MM.1S (cell line): ENCODE measurements around the gene RNF123.

ENCODE experiments used
- DNase-seq: peaks from one replicate; pipeline ENCODE4 v3.0.0-alpha.2; 2015
- H2AFZ ChIP-seq: fragments of 300-600 bp; sonication (generic); 2 replicates; pipeline ENCODE4 v1.6.0; 2016; ENCODE audit warnings: antibody characterized with exemption, low read length
- H3F3A ChIP-seq: fragments of 300-600 bp; sonication (generic); 2 replicates; pipeline ENCODE4 v1.6.1; 2016; ENCODE audit warnings: mild to moderate bottlenecking, antibody characterized with exemption, low read length, moderate library complexity, mixed read lengths; ENCODE audit not compliant: insufficient read depth
- H3K27ac ChIP-seq: fragments of 300-600 bp; sonication (generic); 2 replicates; pipeline ENCODE4 v1.5.1; 2016; ENCODE audit warnings: mild to moderate bottlenecking, low read length
- H3K27me3 ChIP-seq: fragments of 300-600 bp; sonication (generic); replicated peaks from 2 replicates; pipeline ENCODE4 v1.6.0; 2016; ENCODE audit warnings: low read length; ENCODE audit not compliant: insufficient read depth
- H3K36me3 ChIP-seq: fragments of 300-600 bp; sonication (generic); replicated peaks from 2 replicates; pipeline ENCODE4 v1.6.1; 2016; ENCODE audit warnings: mild to moderate bottlenecking, low read length, mixed read lengths; ENCODE audit not compliant: insufficient read depth
- H3K4me1 ChIP-seq: fragments of 300-600 bp; sonication (generic); 2 replicates; pipeline ENCODE4 v1.6.1; 2016; ENCODE audit warnings: low read length, mixed read lengths
- H3K4me2 ChIP-seq: fragments of 300-600 bp; sonication (generic); 2 replicates; pipeline ENCODE4 v1.6.0; 2016; ENCODE audit warnings: low read depth, low read length
- H3K4me3 ChIP-seq: fragments of 300-600 bp; sonication (generic); 2 replicates; pipeline ENCODE4 v1.5.1; 2016; ENCODE audit warnings: low read length, mixed read lengths
- H3K79me2 ChIP-seq: fragments of 300-600 bp; sonication (generic); 2 replicates; pipeline ENCODE4 v1.6.1; 2016; ENCODE audit warnings: mixed run types, low read length, mixed read lengths
- H3K9ac ChIP-seq: fragments of 300-600 bp; sonication (generic); 2 replicates; pipeline ENCODE4 v1.6.1; 2016; ENCODE audit warnings: low read length, mixed read lengths
- H3K9me2 ChIP-seq: fragments of 300-600 bp; sonication (generic); replicated peaks from 2 replicates; pipeline ENCODE4 v1.6.1; 2016; ENCODE audit warnings: mild to moderate bottlenecking, low read length, mixed read lengths; ENCODE audit not compliant: insufficient read depth
- H3K9me3 ChIP-seq: fragments of 300-600 bp; sonication (generic); replicated peaks from 2 replicates; pipeline ENCODE4 v1.6.1; 2016; ENCODE audit warnings: mild to moderate bottlenecking, low read length, mixed read lengths; ENCODE audit not compliant: insufficient read depth
- H4K20me1 ChIP-seq: fragments of 300-600 bp; sonication (generic); 2 replicates; pipeline ENCODE4 v1.6.1; 2016; ENCODE audit warnings: mild to moderate bottlenecking, low read length, moderate library complexity, mixed read lengths; ENCODE audit not compliant: insufficient read depth
- CTCF ChIP-seq: fragments of 300-600 bp; sonication (generic); IDR thresholded peaks from 2 replicates; pipeline ENCODE4 v1.5.1; 2016; ENCODE audit warnings: antibody characterized with exemption, low read length, mixed read lengths
- EZH2 ChIP-seq: fragments of 300-600 bp; sonication (generic); optimal IDR thresholded peaks from 2 replicates; pipeline ENCODE3; 2017; ENCODE audit warnings: low read depth, mild to moderate bottlenecking, antibody characterized with exemption, low read length, mixed read lengths
- EZH2phosphoT487 ChIP-seq: fragments of 300-600 bp; sonication (generic); IDR thresholded peaks from 2 replicates; pipeline ENCODE4 v1.6.1; 2018; ENCODE audit warnings: antibody characterized with exemption, low read length

RNF123 gene

DNA sequence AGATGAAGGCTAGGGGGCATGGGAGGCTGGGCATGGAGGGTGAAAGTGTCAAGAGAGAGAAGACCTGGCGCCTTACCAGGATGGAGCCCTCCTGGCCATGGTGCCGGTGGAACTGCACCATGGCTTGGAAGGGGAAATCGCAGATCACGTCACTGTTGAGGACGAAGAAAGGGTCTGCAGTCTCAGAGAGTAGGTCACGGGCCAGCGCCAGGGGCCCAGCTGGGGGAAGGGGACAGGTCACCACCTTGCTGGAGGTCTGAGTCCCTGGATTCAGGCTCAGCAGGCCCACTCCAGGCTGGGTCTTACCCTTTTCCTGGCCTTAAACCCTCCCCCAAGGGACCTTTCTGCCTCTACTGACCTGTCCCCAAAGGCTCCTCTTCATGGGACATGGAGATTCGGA, 33.5 kb downstream of the RNF123 start:
- Histone ChIP-seq H3F3A (peaks cover 16% of the 10 kb centered on the region), H3K79me2 (peaks cover 29% of the 10 kb centered on the region), H3K27ac (peak overlapping the region; percentile 99), H3K9me2 (no peaks in the 10 kb centered on the region), H3K4me1 (peaks cover 14% of the 10 kb centered on the region), H3K9me3 (no peaks in the 10 kb centered on the region), H3K4me3 (peak overlapping the region; percentile 99), H4K20me1 (no peaks in the 10 kb centered on the region), H3K36me3 (no peaks in the 10 kb centered on the region), H3K4me2 (peak overlapping the region; percentile 79), H3K9ac (peak overlapping the region; percentile 100), H3K27me3 (no peaks in the 10 kb centered on the region), H2AFZ (peak overlapping the region; percentile 87)
- no peak for DNase-seq
- no peak for TF ChIP-seq EZH2phosphoT487
- no peak for TF ChIP-seq EZH2
- TF ChIP-seq CTCF, result no peak

GRCh38 chr3:49723296-49723627, 33.9 kb downstream of the RNF123 start:
- H2AFZ ChIP-seq, result peak overlapping the region; percentile 87
- peaks cover 29% of the 10 kb centered on the region for H3K79me2 ChIP-seq
- peak overlapping the region; percentile 99 for H3K4me3 ChIP-seq
- no peak for TF ChIP-seq EZH2
- no peak for TF ChIP-seq CTCF
- TF ChIP-seq EZH2phosphoT487, result no peak
- peak; percentile 73 for DNase-seq
- peak overlapping the region; percentile 100 for H3K9ac ChIP-seq
- H3K27me3 ChIP-seq, result no peaks in the 10 kb centered on the region
- H3K9me3 ChIP-seq, result no peaks in the 10 kb centered on the region
- H3K9me2 ChIP-seq, result no peaks in the 10 kb centered on the region
- peak overlapping the region; percentile 79 for H3K4me2 ChIP-seq
- H3K36me3 ChIP-seq, result no peaks in the 10 kb centered on the region
- peaks cover 16% of the 10 kb centered on the region for H3F3A ChIP-seq
- peak overlapping the region; percentile 99 for H3K27ac ChIP-seq
- no peaks in the 10 kb centered on the region for H4K20me1 ChIP-seq
- H3K4me1 ChIP-seq, result peaks cover 14% of the 10 kb centered on the region

DNA sequence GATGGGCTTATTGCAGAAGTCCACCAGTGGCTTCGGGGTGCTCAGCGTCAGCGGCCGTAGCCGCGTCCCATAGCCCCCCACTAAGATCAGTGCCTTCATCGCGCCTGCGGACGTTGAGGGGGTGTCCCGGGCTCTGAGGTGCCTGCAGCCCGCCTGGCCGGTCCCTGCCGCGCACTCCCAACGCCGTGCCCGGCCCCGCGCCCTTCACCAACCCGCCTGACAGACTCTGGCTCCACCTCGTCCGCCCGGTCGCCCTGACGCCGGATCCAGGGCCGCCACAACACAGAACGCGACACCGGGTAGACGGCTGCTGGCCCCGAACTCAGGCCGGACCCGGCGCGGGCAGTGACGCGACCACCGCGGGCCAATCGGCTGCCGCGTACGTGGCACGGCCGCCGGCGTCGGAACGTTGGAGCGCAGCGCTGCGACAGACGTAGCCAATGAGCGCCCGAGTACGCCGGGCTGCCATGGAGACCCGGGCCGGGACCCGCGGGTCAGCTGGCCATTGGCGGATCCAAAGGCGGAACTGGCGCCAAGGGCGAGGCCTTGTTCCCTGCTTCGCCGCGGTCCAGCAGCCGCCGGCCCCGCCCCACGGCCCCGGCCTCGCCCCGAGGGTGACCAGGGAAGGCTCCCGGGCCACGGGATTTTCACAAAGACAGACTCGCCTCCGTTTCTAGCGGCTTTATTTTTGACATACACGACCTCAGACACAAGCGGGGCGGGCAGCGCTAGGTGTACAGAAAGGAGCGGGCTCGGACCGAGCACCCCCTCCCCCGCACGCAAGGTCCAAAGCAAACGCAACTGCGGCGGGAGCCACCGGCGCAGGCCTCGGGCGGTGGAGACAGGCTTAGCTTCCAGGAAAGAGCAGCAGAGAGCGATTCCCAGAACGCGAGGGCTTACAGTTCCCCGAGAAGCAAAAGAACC, 34.5 kb downstream of the RNF123 start, which contains the start of gene GMPPB:
TSS of gene GMPPB (minus strand) at position 324 of the 924 bp plus-strand sequence. CDS start at position 99, 225 bp downstream.
- peak; percentile 97 for DNase-seq
- peaks cover 14% of the 10 kb centered on the region for H3K4me1 ChIP-seq
- no peaks in the 10 kb centered on the region for H3K36me3 ChIP-seq
- H3K4me3 ChIP-seq, result peak within 1 kb of the TSS; percentile 99
- no peaks in the 10 kb centered on the region for H4K20me1 ChIP-seq
- peak within 1 kb of the TSS; percentile 99 for H3K27ac ChIP-seq
- TF ChIP-seq EZH2 (no peak), EZH2phosphoT487 (no peak), CTCF (no peak)
- H3K9ac ChIP-seq, result peak within 1 kb of the TSS; percentile 100
- no peaks in the 10 kb centered on the region for H3K9me2 ChIP-seq
- H3K27me3 ChIP-seq, result no peaks in the 10 kb centered on the region
- H3F3A ChIP-seq, result peaks cover 16% of the 10 kb centered on the region
- peak within 1 kb of the TSS; percentile 87 for H2AFZ ChIP-seq
- peak within 1 kb of the TSS; percentile 96 for H3K4me2 ChIP-seq
- H3K79me2 ChIP-seq, result peaks cover 29% of the 10 kb centered on the region
- no peaks in the 10 kb centered on the region for H3K9me3 ChIP-seq
